Stimulated activated naive CD4-positive, alpha-beta T cell treated with Interleukin-2 at 50 U/mL for 16 hours (primary cell): ENCODE results near the gene CACNA2D1.

Experiments
- DNase-seq: peaks from one replicate; lab custom pipeline; 2025; lab: John Stamatoyannopoulos, UW

CACNA2D1 gene

DNA sequence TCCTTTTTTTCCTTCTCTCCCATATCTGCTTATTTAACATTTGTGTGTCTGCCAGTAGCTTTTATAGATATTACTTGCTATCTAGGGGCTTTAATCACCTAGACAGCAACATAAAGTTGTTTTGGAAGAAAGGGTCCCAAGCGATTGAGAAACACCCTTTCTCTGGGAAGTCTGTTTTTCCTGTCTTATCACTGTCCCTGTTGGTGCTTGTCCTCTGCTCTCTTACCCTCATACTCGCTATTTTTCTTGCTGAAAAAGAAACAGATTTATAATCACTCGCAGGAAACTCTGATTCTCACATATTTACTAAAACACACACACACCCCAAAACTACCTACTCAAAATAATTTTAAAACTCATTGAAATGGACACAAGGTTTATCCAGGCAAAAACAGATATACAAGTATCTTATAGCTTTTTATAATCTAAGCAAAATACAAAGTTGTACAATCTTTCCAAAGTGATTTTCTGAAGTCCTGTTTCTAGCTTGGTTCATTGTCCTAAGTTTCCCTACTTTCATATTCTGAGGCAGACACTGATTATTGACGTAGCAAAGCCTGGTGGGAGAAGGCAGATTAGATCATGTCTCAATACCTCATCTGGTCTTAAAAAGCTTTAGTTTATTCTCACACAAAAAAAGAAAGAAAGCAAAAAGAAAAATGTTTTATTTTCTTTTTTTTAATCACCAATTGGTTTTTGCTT is 157.3 kb downstream of the CACNA2D1 start:
- DNase-seq, result no peak

DNA sequence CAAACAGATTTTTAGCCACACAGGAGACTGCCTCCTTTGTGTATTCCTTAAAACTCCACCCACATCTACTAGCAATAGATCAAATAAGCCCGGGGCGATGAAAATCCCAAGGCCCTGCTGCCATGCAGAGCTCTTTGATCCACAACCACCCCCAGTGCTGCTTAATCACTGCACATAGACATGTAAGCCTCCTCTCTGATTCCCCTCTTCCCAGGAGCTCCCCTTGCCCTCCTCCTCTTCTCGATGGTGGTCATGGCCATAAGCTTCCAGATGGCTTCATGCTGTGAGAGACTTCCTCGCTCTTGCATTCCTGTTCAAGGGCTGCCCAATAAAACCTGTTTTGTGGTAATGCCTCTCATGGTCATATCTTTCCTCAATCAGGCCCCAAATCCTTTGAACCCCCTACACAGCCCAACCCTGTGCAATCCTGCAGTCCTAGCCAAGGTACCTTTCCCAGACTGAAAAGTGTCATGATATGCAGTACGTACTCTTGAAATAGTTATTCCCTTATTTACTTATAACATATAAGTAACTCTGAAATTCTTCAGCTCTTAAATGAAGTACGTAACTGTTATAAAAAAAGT is 158.5 kb downstream of the CACNA2D1 start:
- no peak for DNase-seq

DNA sequence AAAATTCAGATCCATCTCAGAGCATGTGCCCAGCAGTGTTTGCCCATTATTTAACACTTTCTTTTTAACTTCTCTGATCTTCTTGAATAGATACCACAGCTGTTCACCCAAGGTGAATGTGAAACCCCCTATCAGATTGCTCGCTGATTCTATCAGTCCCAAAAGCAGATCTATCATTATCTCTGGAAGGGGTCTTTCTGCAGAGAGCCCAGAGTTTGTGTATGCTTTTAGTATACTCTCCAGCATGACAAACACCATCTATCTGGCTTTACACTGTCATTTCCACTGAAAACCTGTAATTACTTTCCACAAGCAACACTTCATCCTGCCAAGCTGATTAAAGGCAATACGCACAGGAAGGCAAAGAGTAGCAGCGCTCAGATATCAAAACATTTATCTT is 168.2 kb downstream of the CACNA2D1 start:
- no peak for DNase-seq

DNA sequence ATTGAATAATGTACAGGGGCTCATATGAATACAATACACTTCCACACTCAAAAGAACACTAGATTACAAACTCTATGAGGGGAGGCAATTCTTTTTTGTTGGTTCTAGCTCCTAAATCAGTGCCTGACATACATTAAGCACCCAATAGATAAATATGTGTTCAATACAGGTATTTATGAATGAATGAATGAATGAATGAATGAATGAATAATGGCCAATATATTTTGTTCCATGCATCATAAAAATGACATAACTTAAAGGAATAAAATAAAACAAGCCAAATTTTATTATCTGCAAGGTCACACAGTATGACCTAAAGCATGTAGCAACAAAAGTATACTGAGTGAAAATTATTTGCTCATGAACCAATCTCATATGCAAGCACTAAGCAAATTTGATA is 168.9 kb downstream of the CACNA2D1 start:
- DNase-seq, result no peak

DNA sequence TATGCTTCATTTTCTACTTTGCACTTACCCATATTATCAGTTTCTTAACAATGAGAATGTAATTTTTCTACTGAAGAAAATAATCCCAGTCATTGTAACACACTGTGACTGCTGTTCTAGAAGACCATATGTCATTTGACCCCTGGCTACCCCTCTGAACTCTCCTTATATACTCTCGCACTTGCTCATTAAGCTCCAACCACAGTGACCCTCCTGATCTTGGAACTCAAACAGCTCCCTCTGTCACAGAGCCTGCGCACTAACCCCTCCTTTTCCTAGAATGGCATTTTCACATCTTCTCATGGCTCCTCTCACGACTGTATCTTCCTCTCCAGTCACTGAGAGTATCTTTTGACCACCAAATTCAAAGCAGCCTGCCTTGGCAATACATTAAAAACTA is 169.7 kb downstream of the CACNA2D1 start:
- DNase-seq, result no peak

DNA sequence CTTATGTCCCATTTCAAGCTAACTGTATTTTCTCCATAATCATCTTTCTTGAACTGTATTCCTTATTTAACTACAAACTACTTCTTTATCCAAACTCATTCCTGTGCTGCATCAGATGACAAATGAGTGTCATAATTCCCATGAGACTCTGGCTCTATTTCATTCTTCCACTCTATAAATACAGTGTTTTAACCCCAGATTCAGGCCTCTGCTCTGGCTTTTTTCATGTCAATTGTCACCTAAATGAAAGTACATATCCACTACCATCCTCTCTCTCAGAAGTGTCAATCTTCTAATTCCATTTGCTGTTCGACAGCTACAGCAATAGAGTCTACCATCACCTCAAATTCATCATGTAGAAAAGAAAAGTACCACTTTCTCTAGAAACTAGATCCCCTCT is 172.7 kb downstream of the CACNA2D1 start:
- no peak for DNase-seq

DNA sequence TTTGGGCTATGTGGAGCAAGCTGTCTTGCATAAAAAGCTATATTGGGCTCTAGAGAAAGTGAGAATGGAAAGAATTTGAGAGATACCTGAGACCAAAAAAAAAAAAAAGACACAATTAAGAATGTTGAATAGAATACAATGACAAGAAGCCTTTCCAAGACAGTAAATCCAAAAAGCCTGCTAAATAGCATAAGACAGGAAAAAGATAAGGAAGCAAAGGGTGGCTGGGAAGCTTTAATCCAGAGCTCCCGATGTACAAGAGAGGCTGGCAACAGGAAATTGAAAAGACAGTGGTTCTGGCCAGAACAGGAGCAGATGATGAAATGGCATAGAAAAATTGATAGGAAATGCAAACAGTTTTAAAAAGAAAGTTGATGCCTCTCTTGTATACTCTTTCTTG is 174.9 kb downstream of the CACNA2D1 start:
- DNase-seq, result no peak

DNA sequence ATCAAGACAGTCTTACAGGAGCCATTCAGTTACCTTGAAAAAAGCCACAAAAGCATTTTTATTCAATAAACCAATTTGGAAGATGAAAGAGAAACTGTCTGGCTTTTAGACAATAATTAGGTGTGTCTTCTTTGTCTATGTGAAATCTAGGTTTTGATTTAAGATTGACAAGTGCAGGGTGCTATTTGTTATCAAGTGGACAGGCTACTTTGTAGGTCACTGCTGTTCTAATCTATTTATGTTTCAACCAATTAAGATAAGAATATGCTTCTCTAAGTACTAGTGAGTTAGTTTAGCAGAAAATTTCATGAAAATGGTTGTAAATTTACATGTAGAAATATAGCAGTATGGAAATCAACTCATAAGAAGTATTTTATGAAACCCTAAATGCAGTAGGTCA is 177.5 kb downstream of the CACNA2D1 start:
- DNase-seq, result no peak

DNA sequence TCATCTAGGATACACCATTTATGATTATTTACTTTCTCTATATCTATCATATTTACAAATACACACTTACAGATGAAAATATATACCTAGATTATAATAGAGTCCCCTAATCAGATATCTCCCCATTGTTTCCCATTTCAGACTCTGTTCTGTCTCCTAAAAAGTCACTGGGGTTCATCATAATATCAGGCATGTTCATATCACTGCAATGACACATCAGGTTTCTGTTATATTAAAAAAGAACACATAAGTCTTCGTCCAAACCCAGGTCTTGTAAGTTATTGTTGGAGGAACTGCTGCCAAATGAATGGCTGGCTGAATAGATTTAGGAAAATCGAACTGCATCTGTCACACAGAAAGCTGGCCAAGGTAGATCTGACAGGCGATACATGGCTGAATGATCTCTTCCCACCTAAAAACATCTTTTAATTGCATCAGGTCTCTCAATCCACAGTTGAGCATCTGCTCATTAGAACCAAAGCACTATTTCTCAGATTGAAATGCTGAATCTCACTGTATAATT is 178.7 kb downstream of the CACNA2D1 start:
- DNase-seq, result no peak

DNA sequence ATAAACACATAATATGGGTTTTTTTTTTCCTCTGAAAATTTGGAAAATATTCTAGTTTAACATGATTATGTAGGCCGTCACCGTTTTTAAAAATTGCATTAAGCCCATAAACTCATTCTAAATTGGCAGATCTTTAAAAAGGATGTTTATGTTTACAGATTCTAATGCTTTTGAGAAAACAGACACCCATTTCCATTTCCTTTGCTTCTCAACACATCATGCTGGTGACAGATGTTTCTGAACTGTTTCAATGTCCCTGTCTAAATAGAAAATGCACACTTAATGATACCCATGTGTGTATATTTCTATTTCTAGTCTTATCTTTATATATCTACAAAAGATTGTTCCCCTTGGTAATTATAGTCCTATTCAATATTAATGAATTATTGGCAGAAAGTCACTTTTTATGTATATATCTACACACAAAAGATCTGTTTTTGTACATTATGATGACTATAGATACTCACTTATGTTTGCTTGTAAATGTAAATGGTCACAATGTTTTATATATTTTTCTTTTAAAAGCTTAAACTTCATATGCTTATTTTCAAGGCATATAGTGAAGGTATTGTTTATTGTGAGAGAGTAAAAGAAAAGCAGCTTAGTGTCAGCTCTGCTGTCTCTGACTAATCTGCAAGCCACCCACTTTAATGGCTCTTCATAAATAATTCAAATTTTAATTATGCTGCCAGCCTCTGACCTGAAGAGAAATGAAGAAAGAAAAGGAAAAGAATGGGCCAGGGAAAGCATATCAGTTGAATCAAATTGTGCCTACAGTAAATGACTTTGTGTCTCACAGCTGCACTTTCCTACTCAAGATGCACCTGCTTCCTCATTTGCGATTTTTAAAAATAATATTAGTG is 179.4 kb downstream of the CACNA2D1 start:
- DNase-seq, result no peak

DNA sequence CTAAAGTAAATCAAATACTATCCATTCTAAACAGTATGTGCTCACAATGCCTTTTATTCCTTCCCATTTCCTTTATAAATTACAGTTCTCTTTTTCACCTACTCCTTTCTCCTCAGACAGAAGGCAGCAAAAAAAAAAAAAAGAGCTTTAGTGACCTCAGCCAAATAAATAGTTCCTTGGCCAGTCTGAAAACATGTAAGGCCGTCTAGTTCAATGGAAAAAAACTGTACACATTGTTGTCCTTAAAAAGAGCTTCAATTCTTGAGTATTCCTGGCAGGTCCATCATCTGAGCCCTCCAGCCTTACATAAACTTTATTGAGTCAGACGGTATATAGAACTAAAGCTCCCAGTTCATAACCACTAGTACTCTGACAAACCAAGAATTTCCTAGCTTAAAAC is 185.4 kb downstream of the CACNA2D1 start:
- no peak for DNase-seq

DNA sequence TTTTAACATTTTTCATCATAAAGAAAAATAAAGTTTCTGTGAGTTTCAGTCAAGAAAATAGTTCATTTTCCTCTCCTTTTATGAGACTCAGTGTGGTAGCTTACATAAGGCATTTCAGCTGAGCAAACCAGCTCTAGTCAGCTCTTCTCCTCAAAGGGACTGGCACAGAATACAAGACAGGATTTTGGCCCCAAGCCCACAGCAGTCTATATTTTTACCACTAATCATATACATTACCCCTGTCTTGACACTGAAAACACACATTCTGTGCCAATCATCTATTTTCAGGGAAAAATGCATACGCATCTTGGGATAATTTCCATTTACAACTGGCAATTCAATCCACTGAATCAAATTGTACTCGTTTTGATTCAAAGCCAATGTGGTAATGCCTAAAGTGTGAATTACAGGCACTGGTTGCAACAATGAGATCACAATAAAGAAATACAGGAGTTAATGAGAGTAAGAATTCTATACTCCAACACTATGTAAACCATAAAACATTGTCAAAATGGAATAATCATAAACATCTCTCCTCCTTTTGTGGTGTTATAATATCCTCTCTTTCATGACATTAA is 186.4 kb downstream of the CACNA2D1 start:
- no peak for DNase-seq

DNA sequence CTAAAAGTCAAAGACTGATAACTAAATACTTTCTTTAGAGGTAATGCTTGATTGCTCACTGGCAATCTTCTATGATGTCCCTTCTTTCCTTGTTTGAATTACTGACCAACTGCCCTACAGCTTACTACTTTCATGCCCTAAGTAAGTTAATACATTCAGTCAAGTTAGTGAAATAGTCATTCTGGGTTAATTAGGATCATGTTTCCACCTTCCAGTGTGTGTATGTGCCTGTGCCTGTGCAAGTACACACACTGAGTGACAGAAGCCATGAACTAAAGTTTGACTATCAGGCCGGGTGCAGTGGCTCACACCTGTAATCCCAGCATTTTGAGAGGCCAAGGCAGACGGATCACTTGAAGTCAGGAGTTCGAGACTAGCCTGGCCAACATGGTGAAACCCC is 187.9 kb downstream of the CACNA2D1 start:
- no peak for DNase-seq

DNA sequence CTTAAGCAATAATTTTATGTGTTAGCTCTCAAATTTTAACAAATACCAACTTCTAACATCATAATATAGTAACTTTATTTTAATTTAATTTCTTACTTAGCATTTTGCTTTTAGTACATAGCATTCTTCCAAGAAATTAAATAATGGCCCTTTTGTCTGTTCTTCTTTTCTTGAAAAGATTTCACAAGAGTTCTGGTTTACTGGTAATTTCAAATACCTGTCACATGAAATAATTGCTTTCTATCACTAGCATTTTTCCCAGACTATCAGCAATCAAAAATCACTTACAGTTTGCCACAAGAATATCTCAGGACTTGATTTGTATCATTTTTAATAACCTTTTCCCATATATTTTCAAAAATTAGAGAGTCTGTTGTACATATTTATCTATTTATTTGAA is 193.0 kb downstream of the CACNA2D1 start:
- no peak for DNase-seq

DNA sequence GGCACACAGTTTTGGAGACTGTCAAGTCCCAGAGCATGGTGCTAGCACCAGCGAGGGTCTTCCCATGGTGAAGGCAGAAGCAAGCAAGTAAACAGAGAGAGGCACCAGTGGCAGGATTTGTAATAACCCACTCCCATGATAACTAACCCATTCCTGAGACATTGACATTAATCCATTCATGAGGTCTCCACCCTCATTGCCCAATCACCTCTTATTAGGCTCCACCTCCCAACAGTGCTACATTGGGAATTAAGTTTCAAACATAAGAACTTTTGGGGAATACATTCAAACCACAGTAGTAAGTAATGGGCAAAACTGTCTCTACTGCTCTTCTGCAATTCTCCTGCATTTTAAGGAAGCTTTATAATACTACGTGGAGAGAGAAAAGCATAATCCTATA is 193.6 kb downstream of the CACNA2D1 start:
- no peak for DNase-seq

DNA sequence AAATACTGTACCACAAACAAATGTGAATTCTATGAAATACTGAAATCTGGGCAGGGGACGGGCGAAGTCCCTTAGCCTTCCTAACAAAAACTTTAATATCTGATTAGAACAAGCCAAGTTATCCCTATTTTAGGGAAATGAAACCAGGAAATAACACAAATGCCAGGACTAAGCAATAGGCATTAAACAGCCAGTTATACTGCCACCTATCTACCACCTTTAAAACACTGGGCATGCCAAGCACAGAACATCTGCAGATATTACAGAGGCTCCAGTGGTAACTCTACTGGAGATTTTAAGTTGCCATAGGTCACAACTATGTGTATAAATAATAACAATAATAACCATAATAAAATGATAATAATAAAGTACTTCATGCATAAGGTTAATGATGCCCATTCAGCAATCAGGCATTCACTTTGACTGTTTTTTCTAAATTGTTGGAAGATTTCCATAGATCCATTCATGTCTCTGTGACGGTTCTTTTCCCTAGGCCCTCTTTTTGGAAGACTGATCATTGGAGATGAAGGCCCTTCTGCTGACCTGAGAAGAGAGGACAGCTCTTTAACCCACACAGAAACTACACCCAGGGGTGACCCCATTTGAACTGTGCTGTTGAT is 195.7 kb downstream of the CACNA2D1 start:
- DNase-seq, result no peak

DNA sequence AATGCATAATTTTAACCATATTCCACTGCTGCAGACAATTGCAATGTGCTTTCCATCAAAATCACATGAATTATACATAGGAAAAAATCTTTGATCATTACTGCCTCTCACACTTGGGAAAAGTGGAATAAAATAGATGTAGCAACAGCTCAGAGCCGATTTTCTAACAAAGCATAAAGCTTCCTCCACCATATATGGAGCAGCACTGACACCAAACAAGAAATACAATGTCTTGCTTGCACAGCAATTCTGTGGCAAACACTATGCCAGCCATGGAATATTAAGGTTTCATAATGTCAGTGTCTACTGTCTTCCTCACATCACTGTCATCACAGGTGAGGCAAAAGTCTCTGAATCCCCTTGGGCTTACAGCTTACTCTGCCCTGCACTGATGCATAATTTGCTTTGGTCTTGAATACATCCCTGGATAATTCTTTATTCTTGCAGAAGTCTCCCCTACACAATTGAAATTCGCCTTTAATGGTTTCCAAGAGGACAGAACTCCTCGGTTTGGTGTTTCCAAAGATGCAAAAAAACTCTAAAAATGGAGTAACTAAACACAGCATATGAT is 198.5 kb downstream of the CACNA2D1 start:
- DNase-seq, result no peak

DNA sequence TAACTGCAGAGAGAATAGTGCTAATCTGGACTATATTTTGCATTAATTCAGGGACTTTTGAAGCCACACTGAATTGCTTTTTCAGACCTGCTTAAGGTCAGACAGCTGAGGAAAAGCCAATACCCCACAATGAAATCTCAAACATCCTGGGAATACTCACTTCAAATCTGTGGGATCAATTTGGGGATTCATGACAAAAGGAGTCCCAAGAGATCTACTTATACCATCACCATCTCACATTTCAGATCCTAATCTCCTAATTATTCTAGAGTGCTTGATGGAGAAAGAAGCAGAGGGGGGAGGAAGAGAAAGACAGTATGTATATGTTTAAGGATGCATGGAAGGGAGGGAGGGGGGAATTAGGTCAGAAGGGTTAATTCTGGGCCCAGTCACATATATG is 202.2 kb downstream of the CACNA2D1 start:
- DNase-seq, result no peak

DNA sequence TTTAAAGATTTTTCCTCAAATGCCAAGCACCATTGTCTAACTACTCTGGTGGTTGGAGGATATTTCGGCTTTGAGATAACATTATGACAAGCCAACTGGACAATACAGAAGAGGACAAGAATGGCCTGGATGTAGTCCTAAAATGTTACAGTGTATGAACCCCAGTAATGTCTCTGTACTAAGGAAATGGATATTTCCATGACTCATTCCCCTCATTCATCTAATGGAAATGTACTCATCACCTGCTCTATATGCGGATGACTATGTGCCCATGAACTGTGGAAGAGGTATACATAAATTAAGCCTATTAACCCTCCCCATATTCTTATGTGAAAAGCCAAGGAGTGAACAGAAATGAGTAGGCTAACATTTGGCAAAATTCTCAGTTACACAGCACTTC is 207.9 kb downstream of the CACNA2D1 start:
- no peak for DNase-seq

DNA sequence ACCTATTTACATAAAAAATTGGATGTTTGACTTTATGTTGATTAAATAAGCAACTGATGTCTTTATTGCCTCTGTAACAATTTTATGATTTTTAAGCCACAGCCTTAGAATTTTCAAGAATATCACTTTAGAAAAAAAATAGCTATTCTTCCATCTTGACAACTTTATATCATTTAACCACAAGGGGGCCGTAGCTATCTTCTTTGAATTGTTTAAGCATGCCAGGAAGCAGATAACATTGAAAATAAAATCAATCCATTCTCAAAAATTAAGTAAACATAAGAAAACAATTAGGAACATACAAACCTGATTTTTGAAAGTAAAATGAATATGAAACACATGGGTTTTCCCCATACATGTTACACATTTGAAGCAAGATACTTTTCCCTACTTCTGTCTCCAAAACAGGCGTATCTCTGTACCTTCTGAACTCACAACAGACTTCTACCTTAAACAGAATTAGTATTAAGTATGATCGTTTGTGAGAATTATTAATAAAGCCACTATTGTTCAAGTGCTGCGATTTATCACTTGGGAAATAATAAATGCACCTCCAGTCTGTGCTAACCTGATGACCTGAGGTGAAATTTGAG is 209.0 kb downstream of the CACNA2D1 start:
- no peak for DNase-seq

DNA sequence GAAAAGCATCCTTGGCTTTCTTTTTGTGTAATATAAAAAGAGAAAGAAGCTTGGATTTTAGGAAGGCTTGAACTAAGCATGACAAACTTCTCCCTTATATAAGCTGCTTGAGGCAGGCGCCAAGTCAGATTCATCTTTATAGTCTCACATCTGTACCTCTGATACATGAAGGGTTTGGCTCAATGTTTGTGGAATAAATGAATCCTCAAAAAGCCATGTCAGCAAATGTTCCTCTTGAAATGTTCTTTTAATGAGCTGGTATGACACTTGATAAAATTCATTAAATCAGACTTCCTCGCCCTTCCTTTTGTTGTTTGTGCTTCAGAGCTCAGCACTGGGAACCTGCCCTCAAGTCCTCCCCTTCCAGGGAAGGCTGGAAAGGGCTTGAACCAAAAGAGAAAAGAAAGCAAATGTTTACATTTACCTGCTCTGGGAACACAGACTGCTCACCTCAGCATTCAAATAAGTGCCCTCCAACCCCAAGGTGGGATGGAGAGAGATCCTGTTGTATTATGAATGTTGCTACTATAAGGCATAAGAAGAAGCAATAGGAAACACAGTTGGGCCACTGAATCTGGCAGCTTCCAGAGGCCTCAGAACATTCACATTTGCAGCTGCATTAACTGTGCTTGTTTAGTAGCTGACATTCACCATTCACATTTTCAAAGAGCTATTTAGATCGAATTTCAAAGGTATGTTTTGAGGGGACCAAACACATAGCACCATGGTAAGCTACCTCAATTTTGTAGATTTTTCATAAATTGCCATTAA is 212.6 kb downstream of the CACNA2D1 start:
- DNase-seq, result no peak
